ENCODE measurements around the gene FGD5.
A peak's percentile ranks its signal among the peaks of the same experiment; 100 is the strongest.

FGD5 gene

GRCh38 chr3:14918356-14918860 lies 99.6 kb downstream of the FGD5 start:
- TF ChIP-seq CTCF (IDR thresholded peaks at IDR 0.05) = no peak
- no peaks in the 10 kb centered on the region for H3K4me1 ChIP-seq (ENCODE audit: control insufficient read depth in 1 of 2, insufficient read depth in 1 of 2, low read depth in 1 of 2, low read length in 1 of 2)
- no peak overlapping the region for H3K27ac ChIP-seq
- H3K9me3 ChIP-seq = no peaks in the 10 kb centered on the region
- no peak overlapping the region for H3K4me3 ChIP-seq (ENCODE audit: low read depth in 1 of 2, low read length in 1 of 2)
- H3K27me3 ChIP-seq = no peaks in the 10 kb centered on the region
- H3K36me3 ChIP-seq = no peaks in the 10 kb centered on the region

GRCh38 chr3:14920536-14920935 lies 101.8 kb downstream of the FGD5 start:
- Histone ChIP-seq H3K9me3 (no peaks in the 10 kb centered on the region), H3K4me3 (ENCODE audit: low read depth in 1 of 2, low read length in 1 of 2) (no peak overlapping the region), H3K27ac (no peak overlapping the region), H3K4me1 (ENCODE audit: control insufficient read depth in 1 of 2, insufficient read depth in 1 of 2, low read depth in 1 of 2, low read length in 1 of 2) (no peaks in the 10 kb centered on the region), H3K27me3 (no peaks in the 10 kb centered on the region), H3K36me3 (no peaks in the 10 kb centered on the region)
- TF ChIP-seq CTCF (IDR thresholded peaks at IDR 0.05) = no peak

GRCh38 chr3:14921034-14921616 lies 102.4 kb downstream of the FGD5 start:
- Histone ChIP-seq H3K4me3 (ENCODE audit: low read depth in 1 of 2, low read length in 1 of 2) (no peak overlapping the region), H3K4me1 (ENCODE audit: control insufficient read depth in 1 of 2, insufficient read depth in 1 of 2, low read depth in 1 of 2, low read length in 1 of 2) (no peaks in the 10 kb centered on the region), H3K27ac (no peak overlapping the region), H3K9me3 (no peaks in the 10 kb centered on the region), H3K27me3 (no peaks in the 10 kb centered on the region), H3K36me3 (no peaks in the 10 kb centered on the region)
- peak; percentile 88 for TF ChIP-seq CTCF (IDR thresholded peaks at IDR 0.05)

- no peak for TF ChIP-seq CTCF (IDR thresholded peaks at IDR 0.05)
- Histone ChIP-seq H3K27ac (no peak overlapping the region), H3K27me3 (no peaks in the 10 kb centered on the region), H3K4me1 (ENCODE audit: control insufficient read depth in 1 of 2, insufficient read depth in 1 of 2, low read depth in 1 of 2, low read length in 1 of 2) (no peaks in the 10 kb centered on the region), H3K9me3 (no peaks in the 10 kb centered on the region), H3K4me3 (ENCODE audit: low read depth in 1 of 2, low read length in 1 of 2) (no peak overlapping the region), H3K36me3 (no peaks in the 10 kb centered on the region)
Observed at GRCh38 chr3:14921811-14922705, 103.3 kb downstream of the FGD5 start.

GRCh38 chr3:14922863-14923262 lies 104.1 kb downstream of the FGD5 start:
- no peak for TF ChIP-seq CTCF (IDR thresholded peaks at IDR 0.05)
- no peaks in the 10 kb centered on the region for H3K36me3 ChIP-seq

More at GRCh38 chr3:14922863-14923262, 104.1 kb downstream of the FGD5 start:
- Histone ChIP-seq H3K9me3 (no peaks in the 10 kb centered on the region), H3K27ac (no peak overlapping the region), H3K27me3 (no peaks in the 10 kb centered on the region), H3K4me3 (ENCODE audit: low read depth in 1 of 2, low read length in 1 of 2) (no peak overlapping the region), H3K4me1 (ENCODE audit: control insufficient read depth in 1 of 2, insufficient read depth in 1 of 2, low read depth in 1 of 2, low read length in 1 of 2) (no peaks in the 10 kb centered on the region)
